Activated naive CD4-positive, alpha-beta T cell treated with anti-CD3 and anti-CD28 coated beads for 36 hours (primary cell): Measurements from ENCODE around the gene AKAP1. TPM values are rescaled to one million over a fixed set of nuclear protein-coding genes. Genes with fewer than 3 reads are reported as not detected.
"Not testable (repeated sequence)": the region's sequence is repeated elsewhere in the genome, so short reads cannot be mapped to it uniquely, and the experiment has no call there.

Experiments used
- CTCF ChIA-PET: fragments of 350-600 bp; sonication (Branson Sonifier 250); formaldehyde crosslinking; loops from one replicate; lab custom pipeline; 2021; ENCODE audit warnings: antibody characterized with exemption; lab: Charles Lee
- DNase-seq: peaks from one replicate; pipeline ENCODE4 v3.0.0-alpha.2; 2020
- H3K27ac Mint-ChIP-seq: one replicate; pipeline ENCODE4 v1.8.0; 2021; ENCODE audit warnings: mild to moderate bottlenecking, mixed read lengths
- H3K27me3 Mint-ChIP-seq: one replicate; pipeline ENCODE4 v1.8.0; 2021; ENCODE audit warnings: low read depth, mixed read lengths
- H3K36me3 Mint-ChIP-seq: one replicate; pipeline ENCODE4 v1.8.0; 2021; ENCODE audit warnings: low read depth, mixed read lengths
- H3K4me1 Mint-ChIP-seq: one replicate; pipeline ENCODE4 v1.8.0; 2021; ENCODE audit warnings: low read depth, mixed read lengths
- H3K4me3 Mint-ChIP-seq: one replicate; pipeline ENCODE4 v1.8.0; 2021; ENCODE audit warnings: mild to moderate bottlenecking, moderate library complexity, mixed read lengths
- H3K9me3 Mint-ChIP-seq: one replicate; pipeline ENCODE4 v1.8.0; 2021; ENCODE audit warnings: mixed read lengths
- intact Hi-C: fragments of 100-400 bp; cut with micrococcal nuclease; formaldehyde crosslinking; loops from one replicate; pipeline ENCODE4 v1.15.1; 2023
- total RNA-seq, 2 experiments: library from RNA; stranded (reverse); gene quantifications; one replicate each; pipeline ENCODE4 v1.2.3, GENCODE V29; 2021

The AKAP1 gene
- total RNA-seq, 2 experiments from 2014 or later = 17.6 to 23.1 TPM

DNA sequence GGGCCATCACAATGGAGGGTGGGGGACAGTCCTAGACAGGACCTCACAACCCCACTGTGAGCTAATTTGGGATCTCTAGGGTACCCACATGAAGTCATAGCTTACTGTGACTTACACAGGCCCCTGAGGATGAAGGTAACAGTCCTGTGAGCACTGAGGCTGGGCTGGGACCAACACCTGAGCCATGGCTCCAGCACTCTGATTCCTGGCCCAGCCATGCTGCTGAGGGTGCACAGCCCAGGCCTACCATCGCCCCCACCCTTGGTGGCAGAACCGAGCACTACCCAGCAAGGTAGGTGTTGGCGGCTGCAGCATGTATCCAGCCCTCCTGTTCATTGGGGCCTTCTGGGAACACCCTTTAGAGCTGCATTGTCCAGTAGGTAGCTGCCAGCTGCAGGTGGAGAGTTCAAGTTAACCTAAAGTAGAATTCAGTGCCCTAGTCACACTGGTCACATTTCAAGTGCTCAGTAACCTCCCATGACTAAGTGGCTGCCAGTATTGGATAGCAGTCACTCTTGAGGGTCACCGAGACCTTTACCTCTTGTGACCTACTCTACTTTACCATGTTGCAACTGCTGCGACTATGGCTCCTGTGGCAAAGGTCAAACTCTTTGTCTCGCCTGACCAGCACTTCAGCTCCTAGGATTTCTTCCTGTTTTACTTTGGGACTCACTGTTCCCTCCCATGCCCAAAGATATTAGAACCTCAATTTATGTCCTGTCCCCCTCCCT, 11.6 kb downstream of the AKAP1 start:
- H3K4me1 Mint-ChIP-seq = peaks cover 42% of the 10 kb centered on the region
- H3K9me3 Mint-ChIP-seq = no peaks in the 10 kb centered on the region
- H3K27me3 Mint-ChIP-seq = no peaks in the 10 kb centered on the region
- peaks cover 6% of the 10 kb centered on the region for H3K36me3 Mint-ChIP-seq
- H3K4me3 Mint-ChIP-seq = no peak overlapping the region
- no peak for DNase-seq
- no peak overlapping the region for H3K27ac Mint-ChIP-seq
- intact Hi-C loops = no loop called here
- CTCF ChIA-PET = interaction anchor here (0.6 to 1.0 kb wide), 3 partner anchors 79 to 738 kb away, joined by 3 to 4 read pairs (median 3); no protein-coding TSS in a partner anchor

DNA sequence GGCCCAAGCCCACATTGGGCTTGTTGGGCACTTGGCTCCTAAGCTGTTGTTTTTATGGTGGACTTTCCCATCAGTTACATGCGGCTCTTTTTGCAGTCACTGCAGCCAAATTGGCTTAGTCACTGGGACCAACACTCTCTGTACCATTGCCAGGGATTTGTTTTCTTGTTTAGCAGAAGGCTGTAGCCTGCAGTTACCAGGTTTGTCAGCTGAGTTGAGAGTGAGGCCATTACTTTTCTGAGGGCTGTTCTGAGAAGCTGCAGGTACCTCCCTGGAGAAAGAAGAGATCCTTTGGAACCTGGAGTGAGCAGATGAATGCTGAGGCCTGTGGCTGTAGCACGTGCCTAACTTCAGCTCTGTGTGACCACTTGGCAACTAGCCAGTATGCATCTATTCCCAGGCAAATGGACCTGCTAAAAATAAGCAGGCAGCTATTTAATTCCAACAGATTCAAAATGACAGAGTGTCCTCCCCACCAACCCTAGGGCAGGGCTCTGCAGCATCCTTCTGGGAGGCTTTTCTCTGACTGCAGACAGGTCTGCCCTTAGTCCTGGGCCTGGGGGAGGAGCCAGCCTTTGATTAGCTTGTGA, 12.9 kb downstream of the AKAP1 start:
- H3K27ac Mint-ChIP-seq = no peak overlapping the region
- CTCF ChIA-PET = interaction anchor here (0.5 to 1.0 kb wide), 3 partner anchors 10 to 681 kb away, joined by 3 to 4 read pairs (median 3); no protein-coding TSS in a partner anchor
- intact Hi-C loops = no loop called here
- H3K4me1 Mint-ChIP-seq = peaks cover 42% of the 10 kb centered on the region
- H3K9me3 Mint-ChIP-seq = no peaks in the 10 kb centered on the region
- DNase-seq = no peak
- no peak overlapping the region for H3K4me3 Mint-ChIP-seq
- H3K27me3 Mint-ChIP-seq = no peaks in the 10 kb centered on the region
- peaks cover 6% of the 10 kb centered on the region for H3K36me3 Mint-ChIP-seq

DNA sequence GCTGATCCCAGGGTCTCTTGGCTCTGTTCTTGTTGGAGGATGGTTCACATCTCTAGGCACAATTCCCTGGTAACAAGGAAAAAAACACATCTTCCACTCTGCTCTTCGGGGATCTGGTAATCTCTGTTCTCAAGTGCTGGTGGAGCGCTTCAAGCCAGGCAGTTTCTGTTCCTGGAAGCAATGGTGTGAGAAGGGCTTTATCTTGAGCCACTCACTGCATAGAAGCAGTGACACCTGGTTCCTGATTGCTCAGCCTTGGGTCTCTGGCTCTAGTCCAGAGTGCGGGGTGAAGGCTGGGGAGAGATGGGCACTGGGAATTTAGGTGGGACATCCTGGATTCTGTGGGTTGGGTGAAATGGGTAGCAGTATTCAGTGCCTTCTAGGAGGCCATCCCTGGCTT, 14.1 kb downstream of the AKAP1 start:
- H3K27ac Mint-ChIP-seq = no peak overlapping the region
- no peak for DNase-seq
- no peak overlapping the region for H3K4me3 Mint-ChIP-seq
- intact Hi-C loops = no loop called here
- CTCF ChIA-PET = interaction anchor here (0.7 kb wide), 1 partner anchor 23 kb away, joined by 3 read pairs; no protein-coding TSS in a partner anchor
- H3K36me3 Mint-ChIP-seq = peaks cover 6% of the 10 kb centered on the region
- peaks cover 37% of the 10 kb centered on the region for H3K4me1 Mint-ChIP-seq
- no peaks in the 10 kb centered on the region for H3K9me3 Mint-ChIP-seq
- H3K27me3 Mint-ChIP-seq = no peaks in the 10 kb centered on the region

DNA sequence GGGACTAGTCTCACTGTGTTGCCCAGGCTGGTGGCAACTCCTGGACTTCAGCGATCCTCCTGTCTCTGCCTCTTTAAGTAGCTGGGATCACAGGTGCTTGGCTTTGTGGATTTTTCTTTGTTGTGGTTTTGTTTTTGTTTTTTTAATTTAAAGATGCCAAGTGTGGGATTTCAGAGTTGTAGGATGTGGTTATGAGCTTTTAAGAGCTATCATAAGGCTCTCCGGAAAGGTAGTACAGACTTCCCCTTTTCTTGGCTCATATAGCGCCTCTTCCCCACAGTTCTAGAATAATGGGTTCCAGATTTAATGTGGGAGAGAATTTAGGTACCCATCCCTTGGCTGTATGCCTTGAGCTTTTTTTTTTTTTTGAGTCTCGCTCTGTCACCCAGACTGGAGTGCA, 17.1 kb downstream of the AKAP1 start:
- DNase-seq = no peak
- no peaks in the 10 kb centered on the region for H3K27me3 Mint-ChIP-seq
- no peak overlapping the region for H3K27ac Mint-ChIP-seq
- peaks cover 31% of the 10 kb centered on the region for H3K4me1 Mint-ChIP-seq
- peaks cover 6% of the 10 kb centered on the region for H3K36me3 Mint-ChIP-seq
- no peak overlapping the region for H3K4me3 Mint-ChIP-seq
- intact Hi-C loops = no loop called here
- no peaks in the 10 kb centered on the region for H3K9me3 Mint-ChIP-seq
- CTCF ChIA-PET = interaction anchor here (0.6 to 1.1 kb wide), 4 partner anchors 9 to 639 kb away, joined by 3 to 5 read pairs (median 4); no protein-coding TSS in a partner anchor

DNA sequence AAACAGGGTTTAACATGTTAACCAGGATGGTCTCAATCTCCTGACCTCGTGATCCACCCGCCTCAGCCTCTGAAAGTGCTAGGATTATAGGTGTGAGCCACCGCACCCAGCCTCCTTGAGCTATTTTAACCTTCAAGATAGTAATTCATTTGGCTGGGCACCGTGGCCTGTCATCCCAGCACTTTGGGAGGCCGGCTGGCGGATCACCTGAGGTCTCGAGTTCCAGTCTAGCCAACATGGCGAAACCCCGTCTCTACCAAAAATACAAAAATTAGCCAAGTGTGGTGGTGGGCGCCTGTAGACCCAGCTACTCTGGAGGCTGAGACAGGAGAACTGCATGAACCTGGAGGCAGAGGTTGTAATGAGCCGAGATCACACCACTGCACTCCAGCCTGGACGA, 17.6 kb downstream of the AKAP1 start:
- H3K36me3 Mint-ChIP-seq, H3K27me3 Mint-ChIP-seq, intact Hi-C loops, H3K27ac Mint-ChIP-seq, H3K9me3 Mint-ChIP-seq, H3K4me3 Mint-ChIP-seq, DNase-seq: not testable (repeated sequence)
- CTCF ChIA-PET = interaction anchor here (0.6 to 1.1 kb wide), 3 partner anchors 9 to 639 kb away, joined by 3 to 5 read pairs (median 3); no protein-coding TSS in a partner anchor
- peaks cover 31% of the 10 kb centered on the region for H3K4me1 Mint-ChIP-seq

DNA sequence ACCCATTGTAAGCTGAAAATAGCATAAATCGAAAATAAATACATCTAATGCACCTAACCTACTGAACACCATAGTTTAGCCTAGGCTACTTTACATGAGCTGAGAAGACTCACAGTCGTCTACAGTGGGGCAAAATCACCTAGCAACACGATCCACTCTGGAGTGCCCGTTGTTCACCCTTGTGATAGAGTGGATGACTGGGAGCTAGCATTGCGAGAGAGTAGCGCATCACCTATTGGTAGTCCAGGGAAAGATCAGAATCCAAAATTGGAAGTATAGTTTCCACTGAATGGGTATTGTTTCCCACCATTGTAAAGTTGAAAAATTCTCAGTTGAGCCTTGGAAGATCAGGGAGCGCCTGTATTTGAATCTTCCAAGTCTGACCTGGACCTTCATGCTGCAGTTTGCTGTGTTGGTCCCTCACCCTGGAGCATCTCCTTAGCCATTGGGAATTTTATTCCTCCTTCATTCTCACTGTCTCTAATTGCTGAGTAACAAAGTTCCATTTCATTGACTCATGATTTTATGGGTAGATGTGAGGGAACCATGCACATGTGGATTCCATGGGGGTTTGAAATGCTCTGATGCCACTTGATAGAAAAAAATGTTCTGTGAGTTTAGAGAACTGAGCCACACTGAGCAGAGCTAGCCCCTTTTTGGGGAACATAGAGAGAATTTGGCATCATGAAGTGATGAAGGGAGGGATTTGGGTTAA, 19.6 kb downstream of the AKAP1 start:
- CTCF ChIA-PET = no interaction called here
- Mint-ChIP-seq H3K27me3 (no peaks in the 10 kb centered on the region), H3K4me3 (no peak overlapping the region), H3K4me1 (peaks cover 19% of the 10 kb centered on the region), H3K36me3 (peaks cover 6% of the 10 kb centered on the region), H3K27ac (no peak overlapping the region), H3K9me3 (no peaks in the 10 kb centered on the region)
- DNase-seq = no peak
- intact Hi-C loops = no loop called here

DNA sequence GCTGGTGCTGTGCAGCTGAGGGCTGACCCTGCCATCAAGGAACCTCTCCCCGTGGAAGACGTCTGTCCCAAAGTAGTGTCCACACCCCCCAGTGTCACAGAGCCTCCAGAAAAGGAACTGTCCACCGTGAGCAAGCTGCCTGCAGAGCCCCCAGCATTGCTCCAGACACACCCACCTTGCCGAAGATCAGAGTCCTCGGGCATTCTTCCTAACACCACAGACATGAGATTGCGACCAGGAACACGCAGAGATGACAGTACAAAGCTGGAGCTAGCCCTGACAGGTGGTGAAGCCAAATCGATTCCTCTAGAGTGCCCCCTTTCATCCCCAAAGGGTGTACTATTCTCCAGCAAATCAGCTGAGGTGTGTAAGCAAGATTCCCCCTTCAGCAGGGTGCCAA, 20.5 kb downstream of the AKAP1 start:
- no peaks in the 10 kb centered on the region for H3K9me3 Mint-ChIP-seq
- no peak overlapping the region for H3K4me3 Mint-ChIP-seq
- H3K4me1 Mint-ChIP-seq = peaks cover 12% of the 10 kb centered on the region
- no peaks in the 10 kb centered on the region for H3K27me3 Mint-ChIP-seq
- no peak for DNase-seq
- H3K27ac Mint-ChIP-seq = no peak overlapping the region
- peaks cover 7% of the 10 kb centered on the region for H3K36me3 Mint-ChIP-seq
- intact Hi-C loops = no loop called here
- CTCF ChIA-PET = interaction anchor here (0.7 kb wide), 1 partner anchor 22 kb away, joined by 3 read pairs; no protein-coding TSS in a partner anchor

DNA sequence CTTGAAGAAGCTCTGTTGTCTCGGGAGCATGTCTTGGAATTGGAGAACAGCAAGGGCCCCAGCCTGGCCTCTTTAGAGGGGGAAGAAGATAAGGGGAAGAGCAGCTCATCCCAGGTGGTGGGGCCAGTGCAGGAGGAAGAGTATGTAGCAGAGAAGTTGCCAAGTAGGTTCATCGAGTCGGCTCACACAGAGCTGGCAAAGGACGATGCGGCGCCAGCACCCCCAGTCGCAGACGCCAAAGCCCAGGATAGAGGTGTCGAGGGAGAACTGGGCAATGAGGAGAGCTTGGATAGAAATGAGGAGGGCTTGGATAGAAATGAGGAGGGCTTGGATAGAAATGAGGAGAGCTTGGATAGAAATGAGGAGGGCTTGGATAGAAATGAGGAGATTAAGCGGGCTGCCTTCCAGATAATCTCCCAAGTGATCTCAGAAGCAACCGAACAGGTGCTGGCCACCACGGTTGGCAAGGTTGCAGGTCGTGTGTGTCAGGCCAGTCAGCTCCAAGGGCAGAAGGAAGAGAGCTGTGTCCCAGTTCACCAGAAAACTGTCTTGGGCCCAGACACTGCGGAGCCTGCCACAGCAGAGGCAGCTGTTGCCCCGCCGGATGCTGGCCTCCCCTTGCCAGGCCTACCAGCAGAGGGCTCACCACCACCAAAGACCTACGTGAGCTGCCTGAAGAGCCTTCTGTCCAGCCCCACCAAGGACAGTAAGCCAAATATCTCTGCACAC, 21.2 kb downstream of the AKAP1 start:
- CTCF ChIA-PET = interaction anchor here (0.6 to 0.7 kb wide), 2 partner anchors 21 to 37 kb away, joined by 3 read pairs; no protein-coding TSS in a partner anchor
- intact Hi-C loops = no loop called here

DNA sequence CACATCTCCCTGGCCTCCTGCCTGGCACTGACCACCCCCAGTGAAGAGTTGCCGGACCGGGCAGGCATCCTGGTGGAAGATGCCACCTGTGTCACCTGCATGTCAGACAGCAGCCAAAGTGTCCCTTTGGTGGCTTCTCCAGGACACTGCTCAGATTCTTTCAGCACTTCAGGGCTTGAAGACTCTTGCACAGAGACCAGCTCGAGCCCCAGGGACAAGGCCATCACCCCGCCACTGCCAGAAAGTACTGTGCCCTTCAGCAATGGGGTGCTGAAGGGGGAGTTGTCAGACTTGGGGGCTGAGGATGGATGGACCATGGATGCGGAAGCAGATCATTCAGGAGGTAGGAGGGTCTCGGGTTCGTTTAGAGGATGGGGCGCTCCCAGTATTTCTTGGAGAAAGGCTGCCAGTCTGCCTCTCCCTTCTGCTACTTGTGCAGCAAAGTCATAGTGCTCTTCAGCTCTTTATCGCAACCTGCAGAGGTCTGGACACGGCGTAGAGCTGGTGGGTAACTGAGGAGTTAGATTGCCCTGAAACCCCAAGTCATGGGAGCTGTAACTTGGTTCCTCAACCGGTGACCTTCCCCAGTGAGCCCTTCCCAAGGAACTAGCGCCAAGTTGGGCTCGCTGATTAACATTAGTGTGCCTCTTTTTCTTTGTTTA, 21.9 kb downstream of the AKAP1 start:
- H3K36me3 Mint-ChIP-seq = peaks cover 7% of the 10 kb centered on the region
- intact Hi-C loops = no loop called here
- peaks cover 5% of the 10 kb centered on the region for H3K4me1 Mint-ChIP-seq
- CTCF ChIA-PET = interaction anchor here (1.1 to 1.3 kb wide), 2 partner anchors 10 to 22 kb away, joined by 3 read pairs; no protein-coding TSS in a partner anchor
- H3K4me3 Mint-ChIP-seq = no peak overlapping the region
- no peak overlapping the region for H3K27ac Mint-ChIP-seq
- no peaks in the 10 kb centered on the region for H3K9me3 Mint-ChIP-seq
- H3K27me3 Mint-ChIP-seq = no peaks in the 10 kb centered on the region
- no peak for DNase-seq

More for the DNA sequence above, 21.2 kb downstream of the AKAP1 start:
- no peaks in the 10 kb centered on the region for H3K9me3 Mint-ChIP-seq
- H3K36me3 Mint-ChIP-seq = peaks cover 7% of the 10 kb centered on the region
- H3K27me3 Mint-ChIP-seq = no peaks in the 10 kb centered on the region
- H3K27ac Mint-ChIP-seq = no peak overlapping the region
- H3K4me1 Mint-ChIP-seq = peaks cover 11% of the 10 kb centered on the region
- no peak for DNase-seq
- H3K4me3 Mint-ChIP-seq = no peak overlapping the region

DNA sequence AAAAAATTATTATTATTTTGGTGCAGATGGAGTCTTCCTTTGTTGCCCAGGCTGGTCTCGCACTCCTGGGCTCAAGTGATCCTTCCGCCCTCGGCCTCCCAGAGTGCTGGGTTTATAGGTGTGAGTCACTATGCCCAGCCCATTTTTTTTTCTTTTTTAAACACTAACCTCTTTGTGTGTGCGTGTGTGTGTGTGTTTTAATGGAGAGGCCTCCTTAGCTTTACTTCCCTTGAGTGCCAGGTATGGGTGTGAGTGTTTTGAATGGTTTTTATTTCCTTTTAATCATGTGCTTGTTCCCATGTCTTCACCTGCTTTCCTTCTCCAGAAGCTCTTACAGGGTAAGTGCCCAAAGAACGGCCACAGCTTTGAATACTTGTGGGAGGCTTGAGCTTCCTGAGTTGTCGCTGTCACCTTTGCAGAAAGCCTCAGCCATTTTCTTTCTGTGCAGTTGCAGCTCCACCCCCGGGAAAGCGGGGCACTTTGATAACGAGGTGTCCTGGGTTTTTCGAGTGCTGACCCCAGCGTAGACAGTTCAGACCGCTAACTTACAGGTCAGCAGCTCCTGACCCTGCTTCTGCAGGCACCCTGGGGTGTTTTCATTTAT, 22.6 kb downstream of the AKAP1 start:
- Mint-ChIP-seq H3K4me1 (peaks cover 3% of the 10 kb centered on the region), H3K27me3 (no peaks in the 10 kb centered on the region), H3K27ac (no peak overlapping the region), H3K36me3 (peaks cover 9% of the 10 kb centered on the region), H3K4me3 (no peak overlapping the region), H3K9me3 (no peaks in the 10 kb centered on the region)
- intact Hi-C loops = no loop called here
- CTCF ChIA-PET = interaction anchor here (0.7 to 1.3 kb wide), 4 partner anchors 9 to 97 kb away, joined by 3 read pairs; no protein-coding TSS in a partner anchor
- DNase-seq = no peak
